Esophagus muscularis mucosa (tissue), 4 donors: ENCODE data around the gene SNED1.

Experiments used
- EP300 ChIP-seq: sonication (generic); formaldehyde crosslinking; IDR thresholded peaks from one replicate; pipeline ENCODE4 v1.6.1; 2017; ENCODE audit warnings: antibody characterized with exemption
- POLR2A ChIP-seq: fragments of 450-650 bp; IDR thresholded peaks from one replicate; pipeline ENCODE4 v1.6.1; 2017; ENCODE audit warnings: antibody characterized with exemption, moderate library complexity, mild to moderate bottlenecking, low read depth
- POLR2AphosphoS5 ChIP-seq, 2 donors: sonication (generic); formaldehyde crosslinking; IDR thresholded peaks; one replicate each; pipeline ENCODE4 v1.6.1; 2017; ENCODE audit warnings: antibody characterized with exemption in 2 of 2
- TF ChIP-seq, protein P1 (sequence below), 3 experiments: fragments of 200-600 bp in 2 of 3; fragments of 450-650 bp in 1 of 3; sonication (generic) in 2 of 3; IDR thresholded peaks; one replicate each; pipeline ENCODE4 v1.5.1; 2017 to 2019; ENCODE audit warnings: antibody characterized with exemption in 3 of 3, mild to moderate bottlenecking in 2 of 3, moderate library complexity in 1 of 3

DNA sequence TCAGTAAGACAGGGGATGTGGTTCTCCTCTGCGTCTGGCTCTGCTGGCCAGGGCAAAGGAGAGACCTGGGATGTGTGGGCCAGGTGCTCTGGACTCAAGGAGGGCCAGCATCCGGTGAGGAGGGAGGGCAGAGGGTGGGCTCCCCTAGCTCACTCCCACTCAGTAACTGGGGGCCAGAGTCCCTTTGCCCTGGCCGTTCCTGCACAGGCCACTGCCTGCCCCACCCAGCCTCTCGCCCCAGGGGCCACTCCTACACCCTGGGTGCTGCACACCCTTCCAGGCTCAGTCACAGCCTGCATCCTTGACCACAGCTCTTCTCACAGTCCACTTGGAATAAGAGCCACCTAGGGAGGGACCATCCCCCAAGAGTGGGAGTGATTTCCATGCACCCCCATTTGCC, 41.0 kb downstream of the SNED1 start:
- TF ChIP-seq, protein P1, sequence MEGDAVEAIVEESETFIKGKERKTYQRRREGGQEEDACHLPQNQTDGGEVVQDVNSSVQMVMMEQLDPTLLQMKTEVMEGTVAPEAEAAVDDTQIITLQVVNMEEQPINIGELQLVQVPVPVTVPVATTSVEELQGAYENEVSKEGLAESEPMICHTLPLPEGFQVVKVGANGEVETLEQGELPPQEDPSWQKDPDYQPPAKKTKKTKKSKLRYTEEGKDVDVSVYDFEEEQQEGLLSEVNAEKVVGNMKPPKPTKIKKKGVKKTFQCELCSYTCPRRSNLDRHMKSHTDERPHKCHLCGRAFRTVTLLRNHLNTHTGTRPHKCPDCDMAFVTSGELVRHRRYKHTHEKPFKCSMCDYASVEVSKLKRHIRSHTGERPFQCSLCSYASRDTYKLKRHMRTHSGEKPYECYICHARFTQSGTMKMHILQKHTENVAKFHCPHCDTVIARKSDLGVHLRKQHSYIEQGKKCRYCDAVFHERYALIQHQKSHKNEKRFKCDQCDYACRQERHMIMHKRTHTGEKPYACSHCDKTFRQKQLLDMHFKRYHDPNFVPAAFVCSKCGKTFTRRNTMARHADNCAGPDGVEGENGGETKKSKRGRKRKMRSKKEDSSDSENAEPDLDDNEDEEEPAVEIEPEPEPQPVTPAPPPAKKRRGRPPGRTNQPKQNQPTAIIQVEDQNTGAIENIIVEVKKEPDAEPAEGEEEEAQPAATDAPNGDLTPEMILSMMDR (IDR thresholded peaks at IDR 0.05) = no peak
- TF ChIP-seq POLR2AphosphoS5 (IDR thresholded peaks at IDR 0.05) (no peak), EP300 (no peak), POLR2A (no peak)
